ENCODE data around the gene CD24.
"Not testable (repeated sequence)": the region's sequence is repeated elsewhere in the genome, so short reads cannot be mapped to it uniquely, and the experiment has no call there.

The CD24 gene

GRCh38 chr6:106974336-106974998, at the start of gene CD24:
CD24 (minus strand) TSS chr6:106974729; CDS start chr6:106974646, 83 bp downstream.
- no peak within 1 kb of the TSS for H3K9ac ChIP-seq
- TF ChIP-seq CTCF (IDR thresholded peaks at IDR 0.05) = no peak
- peaks cover 3% of the 10 kb centered on the region for H3K4me1 ChIP-seq
- no peaks in the 10 kb centered on the region for H3K79me2 ChIP-seq
- H3K4me3 ChIP-seq (ENCODE audit: low read depth, low read length) = peak within 1 kb of the TSS; percentile 40
- H3K27ac ChIP-seq = no peak within 1 kb of the TSS
- no peaks in the 10 kb centered on the region for H3K27me3 ChIP-seq (ENCODE audit: control insufficient read depth, insufficient read depth, low read length)
- peak within 1 kb of the TSS; percentile 74 for H3K4me2 ChIP-seq (ENCODE audit: low read length)
- no peaks in the 10 kb centered on the region for H3K9me3 ChIP-seq (ENCODE audit: control insufficient read depth, low read length)
- no peaks in the 10 kb centered on the region for H3K36me3 ChIP-seq (ENCODE audit: control insufficient read depth, insufficient read depth, low read length)
- peak within 1 kb of the TSS; percentile 64 for H2AFZ ChIP-seq

- Histone ChIP-seq H3K36me3 (ENCODE audit: control insufficient read depth, insufficient read depth, low read length) (no peaks in the 10 kb centered on the region), H3K4me1 (no peaks in the 10 kb centered on the region), H3K9ac (no peak overlapping the region), H3K79me2 (no peaks in the 10 kb centered on the region), H3K27ac (no peak overlapping the region), H3K4me3 (ENCODE audit: low read depth, low read length) (no peak overlapping the region), H2AFZ (peak overlapping the region; percentile 9), H3K9me3 (ENCODE audit: control insufficient read depth, low read length) (no peaks in the 10 kb centered on the region), H3K27me3 (ENCODE audit: control insufficient read depth, insufficient read depth, low read length) (no peaks in the 10 kb centered on the region), H3K4me2 (ENCODE audit: low read length) (no peak overlapping the region)
- no peak for TF ChIP-seq CTCF (IDR thresholded peaks at IDR 0.05)
These were observed 47.1 kb upstream of the CD24 start for GRCh38 chr6:107021446-107022185.

- no peaks in the 10 kb centered on the region for H3K27me3 ChIP-seq (ENCODE audit: control insufficient read depth, insufficient read depth, low read length)
- H3K27ac ChIP-seq = no peak overlapping the region
- no peak overlapping the region for H3K4me2 ChIP-seq (ENCODE audit: low read length)
- no peak overlapping the region for H3K9ac ChIP-seq
- no peaks in the 10 kb centered on the region for H3K36me3 ChIP-seq (ENCODE audit: control insufficient read depth, insufficient read depth, low read length)
- H3K9me3 ChIP-seq (ENCODE audit: control insufficient read depth, low read length) = no peaks in the 10 kb centered on the region
- H3K4me3 ChIP-seq (ENCODE audit: low read depth, low read length) = no peak overlapping the region
- H2AFZ ChIP-seq = no peak overlapping the region
- no peaks in the 10 kb centered on the region for H3K4me1 ChIP-seq
- H3K79me2 ChIP-seq = no peaks in the 10 kb centered on the region
- TF ChIP-seq CTCF (IDR thresholded peaks at IDR 0.05) = no peak
These were observed 45.7 kb upstream of the CD24 start for GRCh38 chr6:107020239-107020638.

GRCh38 chr6:107019628-107020027, 45.1 kb upstream of the CD24 start:
- not testable (repeated sequence) for H2AFZ ChIP-seq; H3K9ac ChIP-seq; H3K27ac ChIP-seq; H3K79me2 ChIP-seq; H3K27me3 ChIP-seq (ENCODE audit: control insufficient read depth, insufficient read depth, low read length); H3K4me1 ChIP-seq; H3K36me3 ChIP-seq (ENCODE audit: control insufficient read depth, insufficient read depth, low read length); H3K9me3 ChIP-seq (ENCODE audit: control insufficient read depth, low read length); H3K4me2 ChIP-seq (ENCODE audit: low read length); H3K4me3 ChIP-seq (ENCODE audit: low read depth, low read length)

- Histone ChIP-seq H3K27me3 (ENCODE audit: control insufficient read depth, insufficient read depth, low read length) (no peaks in the 10 kb centered on the region), H2AFZ (no peak overlapping the region), H3K36me3 (ENCODE audit: control insufficient read depth, insufficient read depth, low read length) (no peaks in the 10 kb centered on the region), H3K4me3 (ENCODE audit: low read depth, low read length) (no peak overlapping the region), H3K79me2 (no peaks in the 10 kb centered on the region), H3K27ac (no peak overlapping the region), H3K9me3 (ENCODE audit: control insufficient read depth, low read length) (no peaks in the 10 kb centered on the region), H3K4me2 (ENCODE audit: low read length) (no peak overlapping the region), H3K4me1 (no peaks in the 10 kb centered on the region), H3K9ac (no peak overlapping the region)
- no peak for TF ChIP-seq CTCF (IDR thresholded peaks at IDR 0.05)
These were observed 44.5 kb upstream of the CD24 start for GRCh38 chr6:107019047-107019446.

Data from parathyroid adenoma (tissue), 2 donors.